ENCODE measurements around the gene CTR9.

DNA sequence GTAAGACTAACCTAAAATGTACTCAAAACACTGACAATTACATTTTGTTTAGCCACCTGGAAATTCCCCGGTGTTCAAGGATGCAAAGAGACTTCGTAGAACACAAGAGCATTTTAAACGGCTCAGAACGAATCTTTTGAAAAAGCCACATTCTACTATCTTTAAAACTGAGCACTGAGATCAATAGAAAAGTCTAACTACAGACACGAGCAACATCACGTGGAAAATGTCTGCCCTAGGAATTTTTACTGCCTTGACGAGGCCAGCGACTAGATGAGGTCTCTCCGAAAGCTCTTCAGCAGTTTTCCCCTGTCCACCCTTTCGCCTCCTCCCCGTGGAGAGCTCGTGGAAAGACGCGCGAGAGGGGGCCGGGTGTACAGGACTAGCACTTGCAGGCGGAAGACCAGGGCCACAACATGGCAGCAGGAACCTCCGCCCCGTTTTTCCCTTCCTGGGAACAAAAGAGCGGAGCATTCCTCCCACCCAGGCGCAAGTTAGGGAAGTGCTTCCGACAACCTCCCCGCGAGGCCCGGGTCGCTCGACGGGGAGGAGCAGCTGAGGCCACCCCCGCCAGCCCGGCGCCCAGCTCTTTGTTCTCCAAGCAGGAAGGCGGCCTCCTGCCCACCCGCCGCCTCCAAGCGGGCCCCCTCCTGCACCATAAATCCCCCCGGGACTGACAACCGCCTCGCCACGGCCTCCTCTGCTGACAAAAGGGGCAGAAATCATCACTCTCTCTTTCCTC is 56.6 kb downstream of the CTR9 start:
- TF ChIP-seq EZH2 (IDR thresholded peaks at IDR 0.05; ENCODE audit: borderline replicate concordance, low read length), result no peak
- TF ChIP-seq, protein P1, sequence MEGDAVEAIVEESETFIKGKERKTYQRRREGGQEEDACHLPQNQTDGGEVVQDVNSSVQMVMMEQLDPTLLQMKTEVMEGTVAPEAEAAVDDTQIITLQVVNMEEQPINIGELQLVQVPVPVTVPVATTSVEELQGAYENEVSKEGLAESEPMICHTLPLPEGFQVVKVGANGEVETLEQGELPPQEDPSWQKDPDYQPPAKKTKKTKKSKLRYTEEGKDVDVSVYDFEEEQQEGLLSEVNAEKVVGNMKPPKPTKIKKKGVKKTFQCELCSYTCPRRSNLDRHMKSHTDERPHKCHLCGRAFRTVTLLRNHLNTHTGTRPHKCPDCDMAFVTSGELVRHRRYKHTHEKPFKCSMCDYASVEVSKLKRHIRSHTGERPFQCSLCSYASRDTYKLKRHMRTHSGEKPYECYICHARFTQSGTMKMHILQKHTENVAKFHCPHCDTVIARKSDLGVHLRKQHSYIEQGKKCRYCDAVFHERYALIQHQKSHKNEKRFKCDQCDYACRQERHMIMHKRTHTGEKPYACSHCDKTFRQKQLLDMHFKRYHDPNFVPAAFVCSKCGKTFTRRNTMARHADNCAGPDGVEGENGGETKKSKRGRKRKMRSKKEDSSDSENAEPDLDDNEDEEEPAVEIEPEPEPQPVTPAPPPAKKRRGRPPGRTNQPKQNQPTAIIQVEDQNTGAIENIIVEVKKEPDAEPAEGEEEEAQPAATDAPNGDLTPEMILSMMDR (IDR thresholded peaks at IDR 0.05; ENCODE audit: low read length), result no peak

All from OCI-LY1 (cell line).